ENCODE measurements around the gene CCNB1. TPM values are rescaled to one million over a fixed set of nuclear protein-coding genes. Genes with fewer than 3 reads are reported as not detected.
"Not testable (repeated sequence)": the region's sequence is repeated elsewhere in the genome, so short reads cannot be mapped to it uniquely, and the experiment has no call there.

CCNB1 gene
- total RNA-seq, 2 experiments from 2014 or later = 162 to 175 TPM

GRCh38 chr5:69220833-69221232, 53.9 kb downstream of the CCNB1 start:
- H3K4me3 Mint-ChIP-seq, H3K27ac Mint-ChIP-seq, H3K27me3 Mint-ChIP-seq, H3K9me3 Mint-ChIP-seq, POLR2A ChIA-PET, DNase-seq: not testable (repeated sequence)
- CTCF ChIA-PET = interaction anchor here (1.3 to 1.6 kb wide), 2 partner anchors 14 to 114 kb away, joined by 4 read pairs; partner anchors contain the start of gene CDK7
- H3K4me1 Mint-ChIP-seq = peaks cover 20% of the 10 kb centered on the region
- peaks cover 13% of the 10 kb centered on the region for H3K36me3 Mint-ChIP-seq (ENCODE audit: low read depth)

GRCh38 chr5:69224520-69224919, 57.6 kb downstream of the CCNB1 start:
- Mint-ChIP-seq H3K36me3 (ENCODE audit: low read depth) (peaks cover 20% of the 10 kb centered on the region), H3K4me3 (no peak overlapping the region), H3K27ac (no peak overlapping the region), H3K9me3 (no peaks in the 10 kb centered on the region), H3K27me3 (no peaks in the 10 kb centered on the region), H3K4me1 (peaks cover 2% of the 10 kb centered on the region)
- ChIA-PET POLR2A (no interaction called here), CTCF (no interaction called here)
- no peak for DNase-seq

- no peak for DNase-seq
- Mint-ChIP-seq H3K27ac (no peak overlapping the region), H3K27me3 (no peaks in the 10 kb centered on the region), H3K9me3 (no peaks in the 10 kb centered on the region), H3K36me3 (ENCODE audit: low read depth) (peaks cover 25% of the 10 kb centered on the region), H3K4me1 (peaks cover 2% of the 10 kb centered on the region), H3K4me3 (no peak overlapping the region)
- ChIA-PET CTCF (no interaction called here), POLR2A (no interaction called here)
These were observed 58.9 kb downstream of the CCNB1 start for GRCh38 chr5:69225860-69226259.

Other genes with a start within 250 kb of the CCNB1 start
- 10 to 100 TPM; 34.2 to 43.1 TPM for gene SLC30A5, start 73.1 kb upstream of the CCNB1 start, total RNA-seq
- gene CENPH, start 22.4 kb downstream of the CCNB1 start, total RNA-seq = 10 to 100 TPM; 41.8 to 44.1 TPM
- 10 to 100 TPM; 26.0 to 30.5 TPM for gene CDK7, start 67.7 kb downstream of the CCNB1 start, total RNA-seq
- 10 to 100 TPM in 1 of 2 experiments, 1 to 10 TPM in 1; 8.8 to 10.4 TPM for gene CCDC125, start 165.7 kb downstream of the CCNB1 start, total RNA-seq
- 10 to 100 TPM; 30.9 to 31.2 TPM for gene AK6, start 202.4 kb downstream of the CCNB1 start, total RNA-seq
- gene TAF9, start 202.4 kb downstream of the CCNB1 start, total RNA-seq = 10 to 100 TPM; 46.8 to 47.2 TPM
- 10 to 100 TPM; 26.2 to 26.7 TPM for gene RAD17, start 202.7 kb downstream of the CCNB1 start, total RNA-seq
- under 1 TPM; 0.18 to 0.23 TPM for gene MARVELD2, start 248.0 kb downstream of the CCNB1 start, total RNA-seq

Measured in activated CD4-positive, alpha-beta memory T cell treated with anti-CD3 and anti-CD28 coated beads, Interleukin-2, amount 10 ng/mL, durations not matched to agents 7 days and 5 days (primary cell).